Measurements from ENCODE around the gene SLPI.

SLPI gene

DNA sequence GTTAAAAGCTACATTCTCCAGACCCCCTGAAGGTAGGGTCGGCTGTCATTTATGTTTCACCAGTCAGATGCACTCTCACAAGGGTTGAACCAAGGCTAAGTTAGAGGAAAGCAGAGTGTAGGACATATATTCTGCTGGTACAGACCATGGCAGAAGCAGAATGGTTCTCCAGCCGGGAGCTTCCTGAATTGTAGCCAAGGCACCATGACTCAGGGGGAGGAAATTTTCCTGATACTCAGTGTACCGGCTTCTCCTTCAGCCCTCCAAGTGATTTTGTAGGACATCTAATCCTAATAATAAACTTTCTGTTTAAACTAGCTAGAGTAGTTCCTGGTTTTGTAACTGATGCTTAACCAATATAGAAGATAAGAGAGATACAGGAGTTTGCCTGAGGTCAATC, 14.2 kb upstream of the SLPI start:
- Histone ChIP-seq H3K9me2 (ENCODE audit: low read depth, low read length) (no peaks in the 10 kb centered on the region), H3F3A (ENCODE audit: insufficient read depth, low read length) (no peaks in the 10 kb centered on the region), H3K4me1 (ENCODE audit: insufficient read depth, low read length, severe bottlenecking) (no peaks in the 10 kb centered on the region), H3K9me3 (ENCODE audit: low read length) (no peaks in the 10 kb centered on the region), H3K79me2 (ENCODE audit: insufficient read depth, low read length) (no peaks in the 10 kb centered on the region), H2AFZ (ENCODE audit: low read length) (no peak overlapping the region), H3K9ac (ENCODE audit: low read length) (no peak overlapping the region), H3K27ac (ENCODE audit: low read depth, low read length, poor library complexity, severe bottlenecking) (no peak overlapping the region), H3K36me3 (ENCODE audit: insufficient read depth, low read length) (no peaks in the 10 kb centered on the region), H3K4me2 (ENCODE audit: low read length) (no peak overlapping the region), H4K20me1 (ENCODE audit: insufficient read depth, low read length) (no peaks in the 10 kb centered on the region), H3K27me3 (ENCODE audit: insufficient read depth, low read length) (no peaks in the 10 kb centered on the region), H3K4me3 (ENCODE audit: low read depth, low read length, poor library complexity, severe bottlenecking) (no peak overlapping the region)
- no peak for TF ChIP-seq CTCF (IDR thresholded peaks at IDR 0.05; ENCODE audit: low read length)
- no peak for TF ChIP-seq EZH2 (IDR thresholded peaks at IDR 0.05; ENCODE audit: borderline replicate concordance, low read length)

GRCh38 chr20:45266977-45267376, 12.6 kb upstream of the SLPI start:
- Histone ChIP-seq H3K4me3 (ENCODE audit: low read depth, low read length, poor library complexity, severe bottlenecking) (no peak overlapping the region), H3K27ac (ENCODE audit: low read depth, low read length, poor library complexity, severe bottlenecking) (no peak overlapping the region), H3K27me3 (ENCODE audit: insufficient read depth, low read length) (no peaks in the 10 kb centered on the region), H3K9me3 (ENCODE audit: low read length) (no peaks in the 10 kb centered on the region), H3F3A (ENCODE audit: insufficient read depth, low read length) (no peaks in the 10 kb centered on the region), H3K4me2 (ENCODE audit: low read length) (no peak overlapping the region), H3K79me2 (ENCODE audit: insufficient read depth, low read length) (no peaks in the 10 kb centered on the region), H3K4me1 (ENCODE audit: insufficient read depth, low read length, severe bottlenecking) (no peaks in the 10 kb centered on the region), H4K20me1 (ENCODE audit: insufficient read depth, low read length) (no peaks in the 10 kb centered on the region), H2AFZ (ENCODE audit: low read length) (no peak overlapping the region), H3K36me3 (ENCODE audit: insufficient read depth, low read length) (no peaks in the 10 kb centered on the region), H3K9ac (ENCODE audit: low read length) (no peak overlapping the region), H3K9me2 (ENCODE audit: low read depth, low read length) (no peaks in the 10 kb centered on the region)
- TF ChIP-seq CTCF (IDR thresholded peaks at IDR 0.05; ENCODE audit: low read length) = no peak
- TF ChIP-seq EZH2 (IDR thresholded peaks at IDR 0.05; ENCODE audit: borderline replicate concordance, low read length) = no peak

DNA sequence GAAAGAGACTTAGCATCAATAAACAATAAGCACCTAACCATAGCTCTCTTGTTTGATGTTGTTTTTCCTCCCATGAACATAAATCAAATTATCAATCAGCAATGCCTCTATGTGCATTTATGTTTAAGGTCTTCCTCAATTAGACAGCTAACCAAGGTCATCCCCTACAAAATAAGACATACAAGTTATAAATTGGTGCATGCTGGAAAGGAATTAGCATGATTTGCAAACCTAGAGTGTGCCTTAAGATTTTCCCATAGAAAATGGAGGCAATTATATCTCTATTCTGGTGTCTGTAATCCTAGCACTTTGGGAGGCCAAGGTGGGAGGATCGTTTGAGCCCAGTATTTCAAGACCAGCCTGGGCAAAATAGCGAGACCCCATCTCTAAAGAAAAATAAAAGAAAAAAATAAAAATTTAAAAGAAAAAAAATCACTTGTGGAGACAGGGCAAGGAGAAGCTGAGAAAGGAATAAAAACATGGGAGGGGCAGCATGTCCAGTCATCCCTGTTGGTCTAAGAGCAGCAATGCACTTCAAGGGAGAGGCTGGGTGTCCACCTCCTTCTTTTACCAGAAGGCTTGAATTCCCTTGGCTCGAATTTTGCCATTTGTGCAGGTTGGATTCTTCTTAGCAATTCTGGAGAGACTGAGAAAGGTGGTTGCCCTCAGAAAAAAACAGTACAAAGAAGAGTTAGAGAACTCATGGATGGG, 9.3 kb upstream of the SLPI start:
- no peaks in the 10 kb centered on the region for H4K20me1 ChIP-seq (ENCODE audit: insufficient read depth, low read length)
- no peak overlapping the region for H3K27ac ChIP-seq (ENCODE audit: low read depth, low read length, poor library complexity, severe bottlenecking)
- no peaks in the 10 kb centered on the region for H3K36me3 ChIP-seq (ENCODE audit: insufficient read depth, low read length)
- H3F3A ChIP-seq (ENCODE audit: insufficient read depth, low read length) = no peaks in the 10 kb centered on the region
- no peak overlapping the region for H3K4me2 ChIP-seq (ENCODE audit: low read length)
- no peak overlapping the region for H2AFZ ChIP-seq (ENCODE audit: low read length)
- H3K4me3 ChIP-seq (ENCODE audit: low read depth, low read length, poor library complexity, severe bottlenecking) = no peak overlapping the region
- no peaks in the 10 kb centered on the region for H3K9me2 ChIP-seq (ENCODE audit: low read depth, low read length)
- H3K9ac ChIP-seq (ENCODE audit: low read length) = no peak overlapping the region
- no peaks in the 10 kb centered on the region for H3K79me2 ChIP-seq (ENCODE audit: insufficient read depth, low read length)
- H3K9me3 ChIP-seq (ENCODE audit: low read length) = no peaks in the 10 kb centered on the region
- TF ChIP-seq EZH2 (IDR thresholded peaks at IDR 0.05; ENCODE audit: borderline replicate concordance, low read length) = no peak
- no peak for TF ChIP-seq CTCF (IDR thresholded peaks at IDR 0.05; ENCODE audit: low read length)
- no peaks in the 10 kb centered on the region for H3K4me1 ChIP-seq (ENCODE audit: insufficient read depth, low read length, severe bottlenecking)
- 0 out of 2 replicates have a peak, but pooled peaks cover 2% of the 10 kb centered on the region for H3K27me3 ChIP-seq (ENCODE audit: insufficient read depth, low read length)

All from OCI-LY1 (cell line).